CD4-positive, CD25-positive, alpha-beta regulatory T cell (primary cell): ENCODE results near the gene ZNF853. TPM values are rescaled to one million over a fixed set of nuclear protein-coding genes. Genes with fewer than 3 reads are reported as not detected.

Source experiments
- ATAC-seq, 2 donors: fragments of 150-1000 bp; cut with Tn5 transposase; one replicate each; pipeline ENCODE4 v1.10.0; 2021; ENCODE audit warnings: low read depth in 2 of 2, moderate number of reproducible peaks in 2 of 2, moderate library complexity in 1 of 2
- DNase-seq, 3 donors: peaks; one replicate each; pipeline versions ENCODE4 v3.0.0 to v3.0.0-alpha.2; 2012 to 2022; ENCODE audit warnings: mixed read lengths in 1 of 3
- H3K27ac ChIP-seq: one replicate; pipeline ENCODE4 v1.7.0; 2013; ENCODE audit warnings: mild to moderate bottlenecking, low read length; ENCODE audit not compliant: insufficient read depth, poor library complexity, severe bottlenecking
- H3K27me3 ChIP-seq: one replicate; pipeline ENCODE4 v1.7.0; 2013; ENCODE audit warnings: low read length; ENCODE audit not compliant: control insufficient read depth, insufficient read depth
- H3K36me3 ChIP-seq: one replicate; pipeline ENCODE4 v1.7.0; 2013; ENCODE audit warnings: mild to moderate bottlenecking, low read length, moderate library complexity; ENCODE audit not compliant: control insufficient read depth, insufficient read depth
- H3K4me1 ChIP-seq: 2 replicates; pipeline ENCODE4 v1.7.0; 2013; ENCODE audit warnings: mild to moderate bottlenecking, low read length; ENCODE audit not compliant: insufficient read depth, control insufficient read depth, poor library complexity, severe bottlenecking
- H3K4me3 ChIP-seq: one replicate; pipeline ENCODE4 v1.7.0; 2013; ENCODE audit warnings: low read depth, mild to moderate bottlenecking, low read length, moderate library complexity
- H3K9me3 ChIP-seq, 2 experiments: 1 replicate in 1 of 2; 2 replicates in 1 of 2; pipeline ENCODE4 v1.7.0; 2013; ENCODE audit warnings: low read length in 2 of 2, mild to moderate bottlenecking in 1 of 2, moderate library complexity in 1 of 2; ENCODE audit not compliant: control insufficient read depth in 2 of 2
- H3K27ac Mint-ChIP-seq, 3 donors: one replicate each; pipeline ENCODE4 v1.8.0; 2020 to 2022; ENCODE audit warnings: mild to moderate bottlenecking in 3 of 3, mixed read lengths in 3 of 3, moderate library complexity in 2 of 3
- H3K27me3 Mint-ChIP-seq: one replicate; pipeline ENCODE4 v1.8.0; 2022; ENCODE audit warnings: mild to moderate bottlenecking, mixed read lengths
- H3K36me3 Mint-ChIP-seq: one replicate; pipeline ENCODE4 v1.8.0; 2020; ENCODE audit warnings: mixed read lengths
- H3K4me1 Mint-ChIP-seq, 4 donors: one replicate each; pipeline ENCODE4 v1.8.0; 2020 to 2022; ENCODE audit warnings: mixed read lengths in 4 of 4, mild to moderate bottlenecking in 1 of 4
- H3K4me3 Mint-ChIP-seq, 4 donors: one replicate each; pipeline ENCODE4 v1.8.0; 2020 to 2022; ENCODE audit warnings: mild to moderate bottlenecking in 4 of 4, mixed read lengths in 4 of 4, moderate library complexity in 3 of 4
- H3K9me3 Mint-ChIP-seq, 7 donors: one replicate each; pipeline ENCODE4 v1.8.0; 2020 to 2022; ENCODE audit warnings: mixed read lengths in 7 of 7, mild to moderate bottlenecking in 3 of 7, moderate library complexity in 2 of 7
- polyA plus RNA-seq, 4 donors: library from polyadenylated mRNA; unstranded; fragments of 300-500 nt; fragmentation: Illumina TruSeq; gene quantifications; one replicate each; pipeline ENCODE4 v1.2.3, GENCODE V29; 2021
- total RNA-seq: library from RNA; stranded (reverse); gene quantifications from one replicate; pipeline ENCODE4 v1.2.3, GENCODE V29; 2022

Gene ZNF853
- total and polyA plus RNA-seq, 5 donors from 2014 or later, result 0.26 to 1.3 (median 0.96) TPM

- DNase-seq (no peak), ATAC-seq (no peak)
- peaks cover 13% of the 10 kb centered on the region for H3K27me3 Mint-ChIP-seq
- H3K27ac Mint-ChIP-seq, result no peak overlapping the region
- no peaks in the 10 kb centered on the region for H3K9me3 Mint-ChIP-seq
- no peaks in the 10 kb centered on the region for H3K4me1 ChIP-seq
- H3K4me1 Mint-ChIP-seq, result peaks cover 0 to 6% (median 3%) of the 10 kb centered on the region in 4 donors
- H3K9me3 ChIP-seq, result no peaks in the 10 kb centered on the region
- H3K27ac ChIP-seq, result no peak overlapping the region
- peaks cover 23% of the 10 kb centered on the region for H3K36me3 ChIP-seq
- H3K4me3 ChIP-seq, result no peak overlapping the region
- no peaks in the 10 kb centered on the region for H3K27me3 ChIP-seq
- H3K36me3 Mint-ChIP-seq, result peaks cover 13% of the 10 kb centered on the region
- no peak overlapping the region for H3K4me3 Mint-ChIP-seq
Measured at GRCh38 chr7:6608794-6609193, 6.6 kb upstream of the ZNF853 start.

- Mint-ChIP-seq H3K27ac (peak overlapping the region in 1 of 3 donors; percentile 59), H3K9me3 (peaks cover 0 to 3% (median 0%) of the 10 kb centered on the region in 7 donors), H3K4me3 (peak overlapping the region in 1 of 4 donors; percentile 41), H3K27me3 (peaks cover 31% of the 10 kb centered on the region), H3K36me3 (no peaks in the 10 kb centered on the region), H3K4me1 (peaks cover 0 to 13% (median 4%) of the 10 kb centered on the region in 4 donors)
- Histone ChIP-seq H3K4me3 (no peak overlapping the region), H3K27ac (no peak overlapping the region), H3K9me3 (no peaks in the 10 kb centered on the region), H3K36me3 (peaks cover 7% of the 10 kb centered on the region), H3K27me3 (peaks cover 3% of the 10 kb centered on the region), H3K4me1 (peaks cover 12% of the 10 kb centered on the region)
- ATAC-seq (no peak), DNase-seq (no peak)
Measured at GRCh38 chr7:6612819-6613218, 2.6 kb upstream of the ZNF853 start.

- ATAC-seq (no peak), DNase-seq (no peak)
- peaks cover 0 to 14% (median 4%) of the 10 kb centered on the region in 4 donors for H3K4me1 Mint-ChIP-seq
- peaks cover 12% of the 10 kb centered on the region for H3K4me1 ChIP-seq
- H3K36me3 Mint-ChIP-seq, result no peaks in the 10 kb centered on the region
- H3K27me3 Mint-ChIP-seq, result peaks cover 34% of the 10 kb centered on the region
- H3K27ac ChIP-seq, result no peak overlapping the region
- peak overlapping the region in 2 of 4 donors; percentile 19 to 46 for H3K4me3 Mint-ChIP-seq
- H3K36me3 ChIP-seq, result peaks cover 3% of the 10 kb centered on the region
- H3K4me3 ChIP-seq, result no peak overlapping the region
- H3K9me3 Mint-ChIP-seq, result peaks cover 0 to 3% (median 0%) of the 10 kb centered on the region in 7 donors
- H3K9me3 ChIP-seq, result no peaks in the 10 kb centered on the region
- peaks cover 3% of the 10 kb centered on the region for H3K27me3 ChIP-seq
- H3K27ac Mint-ChIP-seq, result no peak overlapping the region
Measured at GRCh38 chr7:6613706-6614105, 1.7 kb upstream of the ZNF853 start.

GRCh38 chr7:6615723-6616555 is 529 bp downstream of the ZNF853 start:
- Mint-ChIP-seq H3K27ac (no peak overlapping the region), H3K27me3 (peaks cover 47% of the 10 kb centered on the region), H3K36me3 (no peaks in the 10 kb centered on the region), H3K4me1 (peaks cover 9 to 30% (median 15%) of the 10 kb centered on the region in 4 donors), H3K9me3 (peaks cover 0 to 3% (median 0%) of the 10 kb centered on the region in 7 donors), H3K4me3 (peak overlapping the region; percentile 52 to 69 (median 60))
- peaks cover 3% of the 10 kb centered on the region for H3K27me3 ChIP-seq
- H3K4me1 ChIP-seq, result peaks cover 16% of the 10 kb centered on the region
- H3K36me3 ChIP-seq, result no peaks in the 10 kb centered on the region
- H3K27ac ChIP-seq, result no peak overlapping the region
- no peak overlapping the region for H3K4me3 ChIP-seq
- no peak for ATAC-seq
- DNase-seq, result no peak
- H3K9me3 ChIP-seq, result no peaks in the 10 kb centered on the region

- Histone ChIP-seq H3K27ac (no peak overlapping the region), H3K9me3 (no peaks in the 10 kb centered on the region), H3K27me3 (peaks cover 3% of the 10 kb centered on the region), H3K4me1 (peaks cover 19% of the 10 kb centered on the region), H3K36me3 (no peaks in the 10 kb centered on the region), H3K4me3 (no peak overlapping the region)
- Mint-ChIP-seq H3K27ac (peak overlapping the region in 2 of 3 donors; percentile 52 to 65), H3K36me3 (peaks cover 7% of the 10 kb centered on the region), H3K9me3 (peaks cover 0 to 3% (median 0%) of the 10 kb centered on the region in 7 donors), H3K27me3 (peaks cover 47% of the 10 kb centered on the region), H3K4me1 (peaks cover 14 to 39% (median 20%) of the 10 kb centered on the region in 4 donors), H3K4me3 (peak overlapping the region in 3 of 4 donors; percentile 52 to 74 (median 70))
- DNase-seq, result no peak
- ATAC-seq, result no peak
Measured at GRCh38 chr7:6616854-6617643, 1.6 kb downstream of the ZNF853 start.

- Histone ChIP-seq H3K27ac (no peak overlapping the region), H3K27me3 (peaks cover 3% of the 10 kb centered on the region), H3K4me1 (peaks cover 24% of the 10 kb centered on the region), H3K36me3 (no peaks in the 10 kb centered on the region), H3K4me3 (no peak overlapping the region), H3K9me3 (no peaks in the 10 kb centered on the region)
- no peak for DNase-seq
- peaks cover 7% of the 10 kb centered on the region for H3K36me3 Mint-ChIP-seq
- H3K27me3 Mint-ChIP-seq, result peaks cover 36% of the 10 kb centered on the region
- H3K9me3 Mint-ChIP-seq, result peaks cover 0 to 3% (median 0%) of the 10 kb centered on the region in 7 donors
- ATAC-seq, result no peak
- peak overlapping the region in 1 of 3 donors; percentile 48 for H3K27ac Mint-ChIP-seq
- H3K4me3 Mint-ChIP-seq, result peak overlapping the region in 3 of 4 donors; percentile 22 to 44 (median 33)
- peaks cover 14 to 46% (median 20%) of the 10 kb centered on the region in 4 donors for H3K4me1 Mint-ChIP-seq
Measured at GRCh38 chr7:6618621-6619020, 3.2 kb downstream of the ZNF853 start.

- Mint-ChIP-seq H3K4me3 (peak overlapping the region; percentile 16 to 77 (median 60)), H3K27ac (peak overlapping the region; percentile 80 to 94 (median 84)), H3K36me3 (peaks cover 7% of the 10 kb centered on the region), H3K27me3 (peaks cover 24% of the 10 kb centered on the region), H3K4me1 (peaks cover 14 to 50% (median 25%) of the 10 kb centered on the region in 4 donors), H3K9me3 (no peaks in the 10 kb centered on the region)
- ATAC-seq (no peak), DNase-seq (peak in 1 of 3 donors; percentile 41)
- no peak overlapping the region for H3K27ac ChIP-seq
- H3K36me3 ChIP-seq, result no peaks in the 10 kb centered on the region
- H3K4me3 ChIP-seq, result no peak overlapping the region
- peaks cover 28% of the 10 kb centered on the region for H3K4me1 ChIP-seq
- no peaks in the 10 kb centered on the region for H3K27me3 ChIP-seq
- no peaks in the 10 kb centered on the region for H3K9me3 ChIP-seq
Measured at GRCh38 chr7:6619961-6620360, 4.6 kb downstream of the ZNF853 start.
